Renal cortical epithelial cell (primary cell): ENCODE measurements around the gene PTCH1. TPM values are rescaled to one million over a fixed set of nuclear protein-coding genes. Genes with fewer than 3 reads are reported as not detected.

Source experiments
- DNase-seq: peaks from one replicate; pipeline ENCODE4 v3.0.0-alpha.2; 2011; ENCODE audit warnings: low read depth
- total RNA-seq: library from RNA; depleted of rRNA; stranded (reverse); fragments of >200 nt; gene quantifications from 2 replicates; pipeline ENCODE4 v1.2.3, GENCODE V29; 2014

Gene PTCH1
- total RNA-seq, 1 donor from 2014 or later, result 2.2 TPM

GRCh38 chr9:95440447-95440846 lies 76.3 kb downstream of the PTCH1 start:
- no peak for DNase-seq

GRCh38 chr9:95438561-95439357 lies 78.0 kb downstream of the PTCH1 start:
- no peak for DNase-seq

- DNase-seq, result no peak
Measured at GRCh38 chr9:95437559-95437958, 79.2 kb downstream of the PTCH1 start.

DNA sequence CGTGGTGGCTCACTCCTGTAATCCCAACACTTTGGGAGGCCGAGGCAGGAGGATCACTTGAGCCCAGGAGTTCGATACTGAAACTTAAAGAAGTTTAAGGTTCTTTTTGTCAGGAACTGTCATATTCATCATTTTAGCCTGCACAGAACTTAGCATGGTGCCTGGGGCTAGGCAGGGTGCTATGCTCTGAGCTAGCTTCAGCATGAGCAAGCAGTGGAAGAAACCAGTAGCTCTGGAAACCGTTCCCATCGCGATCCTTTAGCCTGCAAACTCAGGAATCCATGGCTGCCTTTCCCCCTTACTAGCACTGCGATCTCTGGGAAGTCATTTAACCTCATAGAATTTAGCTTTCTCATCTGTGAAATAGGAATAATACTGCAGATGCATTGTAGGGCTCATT lies 80.4 kb downstream of the PTCH1 start:
- no peak for DNase-seq

DNA sequence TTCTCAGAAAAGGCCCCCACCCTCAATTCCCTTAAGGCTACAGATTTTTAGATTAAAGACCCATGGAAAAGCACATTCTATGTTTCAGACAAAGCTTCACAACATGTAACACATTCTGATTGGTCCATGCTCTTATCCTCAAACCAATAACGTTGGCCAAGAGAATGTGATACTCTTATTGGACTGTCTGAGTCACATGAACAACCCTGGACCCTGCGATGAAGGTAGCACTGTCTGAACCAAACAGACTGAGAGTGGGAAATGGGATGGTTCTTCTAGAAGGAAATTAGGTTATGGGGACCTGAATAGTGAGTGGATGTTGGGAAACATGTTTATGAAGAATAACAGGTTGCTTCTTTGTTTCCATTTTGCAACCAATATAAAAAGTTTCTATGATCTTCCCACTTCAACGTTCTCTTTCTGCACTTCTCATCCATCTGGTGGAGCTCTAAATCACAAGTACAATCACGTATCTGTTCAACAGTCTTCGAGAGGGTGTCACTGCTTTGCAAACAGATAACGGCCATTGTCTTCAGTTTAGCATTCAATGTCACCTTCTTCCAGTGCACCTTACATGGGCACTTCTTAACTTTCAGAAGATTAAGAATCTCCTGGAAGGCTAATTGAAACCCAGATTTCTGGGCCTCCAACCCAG lies 81.6 kb downstream of the PTCH1 start:
- no peak for DNase-seq

- DNase-seq, result peak; percentile 19
Measured at GRCh38 chr9:95434116-95435073, 82.4 kb downstream of the PTCH1 start.

GRCh38 chr9:95433096-95433819 lies 83.5 kb downstream of the PTCH1 start:
- DNase-seq, result no peak

- no peak for DNase-seq
Measured at GRCh38 chr9:95431286-95431685, 85.5 kb downstream of the PTCH1 start.

- no peak for DNase-seq
Measured at GRCh38 chr9:95429948-95430620, 86.7 kb downstream of the PTCH1 start.

- no peak for DNase-seq
Measured at GRCh38 chr9:95429096-95429495, 87.7 kb downstream of the PTCH1 start.

DNA sequence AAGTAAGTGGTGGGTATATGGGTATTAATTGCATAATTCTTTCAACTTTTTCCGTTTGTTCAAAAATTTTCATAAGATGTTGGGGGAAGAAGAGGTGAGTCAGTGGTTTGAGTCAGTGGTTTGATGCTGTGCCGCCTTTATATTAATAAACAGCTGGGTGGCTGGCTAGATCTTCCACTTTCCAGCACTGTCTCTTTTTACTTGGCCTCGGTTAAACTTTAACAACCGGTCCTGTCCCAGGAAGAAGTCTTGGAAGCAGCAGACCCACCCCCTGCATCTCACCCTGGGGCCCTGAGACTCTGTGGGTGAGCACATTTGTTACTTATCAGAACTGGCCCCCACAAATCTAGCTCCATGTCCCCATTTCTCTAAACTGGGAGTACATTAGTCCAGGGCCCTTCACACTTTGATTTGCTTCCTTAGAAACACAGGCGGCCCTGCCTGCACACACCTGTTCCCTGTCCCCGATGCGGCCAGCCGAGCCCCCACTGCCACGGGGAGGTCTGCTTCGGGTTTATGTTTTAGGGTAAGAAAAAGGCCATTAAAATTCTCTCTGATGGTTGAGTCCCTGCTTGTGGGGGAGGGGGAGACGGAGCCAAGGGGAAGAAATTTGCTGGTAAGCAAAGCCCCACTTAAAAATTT lies 90.7 kb downstream of the PTCH1 start:
- peak; percentile 57 for DNase-seq

DNA sequence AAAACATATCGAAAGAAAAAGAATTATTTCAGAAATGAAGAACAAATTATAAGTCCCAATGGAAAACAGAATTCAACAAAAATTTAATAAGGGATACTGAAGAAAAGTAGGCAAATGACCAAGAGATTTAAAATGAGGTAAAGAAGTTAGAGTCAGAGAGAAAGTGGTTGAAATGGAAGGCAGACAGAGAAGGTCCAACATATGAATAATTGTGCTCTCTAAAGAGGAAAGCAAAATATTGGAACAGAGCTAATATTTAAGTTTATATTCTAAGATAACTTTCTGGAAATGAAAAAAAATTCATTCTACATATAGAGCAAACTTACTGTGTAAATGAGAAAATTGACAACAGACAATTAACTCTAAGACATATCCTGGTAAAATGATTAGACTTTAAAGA lies 94.1 kb downstream of the PTCH1 start:
- DNase-seq, result no peak

DNA sequence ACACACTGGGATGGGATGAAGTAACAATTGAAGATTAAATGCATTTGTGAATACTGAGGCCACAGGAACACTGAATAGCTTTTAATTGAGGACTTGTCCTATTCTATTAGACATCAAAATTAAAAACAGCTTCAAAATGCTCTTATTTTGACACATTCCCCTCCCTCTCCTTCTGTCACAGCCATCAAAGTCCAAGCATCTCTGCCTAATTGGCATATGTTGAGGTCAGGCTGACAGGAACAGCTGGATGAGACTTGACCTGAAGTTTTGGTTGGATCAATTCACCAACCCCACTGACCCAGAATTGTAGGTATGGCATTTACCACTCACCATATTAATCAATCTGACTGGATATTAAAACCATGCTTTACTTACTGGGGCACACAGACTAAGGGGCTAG lies 96.3 kb downstream of the PTCH1 start:
- DNase-seq, result no peak

- DNase-seq, result no peak
Measured at GRCh38 chr9:95419444-95419843, 97.3 kb downstream of the PTCH1 start.

DNA sequence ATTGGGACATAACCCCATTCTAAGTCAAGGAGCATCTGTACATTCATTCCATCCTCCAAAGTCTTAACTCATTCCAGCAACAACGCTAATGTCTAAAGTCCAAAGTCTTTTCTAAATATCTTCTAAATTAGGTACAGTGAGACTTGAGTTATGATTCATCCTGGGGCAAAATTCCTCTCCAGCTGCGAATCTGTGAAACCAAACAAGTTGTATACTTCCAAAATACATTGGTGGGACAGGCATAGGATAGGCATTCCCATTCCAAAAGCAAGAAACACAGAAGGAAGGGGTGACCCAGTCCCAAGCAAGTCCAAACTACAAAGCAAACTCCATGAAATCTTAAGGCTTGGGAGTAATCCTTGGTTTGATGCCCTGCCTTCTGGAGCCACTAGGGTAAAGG lies 101.6 kb downstream of the PTCH1 start:
- no peak for DNase-seq

DNA sequence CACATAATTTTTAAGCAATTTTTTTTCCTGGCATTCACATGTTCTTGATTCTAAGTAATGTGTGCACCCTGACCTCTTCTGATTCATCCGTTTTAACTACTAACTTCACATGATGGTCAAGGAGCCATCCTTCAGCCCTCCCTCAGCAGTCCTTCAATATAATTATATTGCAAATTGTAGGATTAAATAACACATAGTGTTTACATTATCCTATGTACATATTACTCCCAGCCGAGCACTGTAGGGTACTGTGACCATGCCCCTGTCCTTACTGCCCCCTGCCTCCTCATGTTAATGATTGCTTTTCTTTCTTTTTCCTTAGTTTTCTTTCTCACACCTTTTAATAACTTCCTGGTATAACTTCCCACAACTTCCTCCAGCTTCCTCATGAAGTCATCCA lies 103.0 kb downstream of the PTCH1 start:
- no peak for DNase-seq

GRCh38 chr9:95411054-95411892 lies 105.5 kb downstream of the PTCH1 start:
- DNase-seq, result no peak

- DNase-seq, result peak; percentile 98
Measured at GRCh38 chr9:95409650-95410426, 106.9 kb downstream of the PTCH1 start.

DNA sequence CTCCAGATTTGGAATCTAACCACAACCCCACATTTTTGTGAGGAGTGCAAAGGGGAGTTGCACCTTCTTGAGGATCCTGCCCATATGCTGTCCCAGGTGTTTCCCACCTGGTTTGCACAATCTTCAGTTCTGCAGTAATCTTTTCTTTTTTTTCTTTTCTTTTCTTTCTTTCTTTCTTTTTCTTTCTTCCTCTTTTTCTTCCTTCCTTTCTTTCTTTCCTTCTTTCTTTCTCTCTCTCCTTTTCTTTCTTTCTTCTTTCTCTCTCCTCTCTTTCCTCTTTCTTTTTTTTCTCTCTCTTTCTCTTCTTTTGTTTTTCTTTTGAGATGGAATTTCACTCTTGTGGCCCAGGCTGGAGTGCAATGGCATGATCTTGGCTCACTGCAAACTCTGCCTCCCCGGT lies 109.2 kb downstream of the PTCH1 start:
- no peak for DNase-seq
